ENCODE results near the gene LRRC53. TPM values are rescaled to one million over a fixed set of nuclear protein-coding genes. Genes with fewer than 3 reads are reported as not detected.

The LRRC53 gene
- total and polyA plus RNA-seq, 8 donors = not detected

DNA sequence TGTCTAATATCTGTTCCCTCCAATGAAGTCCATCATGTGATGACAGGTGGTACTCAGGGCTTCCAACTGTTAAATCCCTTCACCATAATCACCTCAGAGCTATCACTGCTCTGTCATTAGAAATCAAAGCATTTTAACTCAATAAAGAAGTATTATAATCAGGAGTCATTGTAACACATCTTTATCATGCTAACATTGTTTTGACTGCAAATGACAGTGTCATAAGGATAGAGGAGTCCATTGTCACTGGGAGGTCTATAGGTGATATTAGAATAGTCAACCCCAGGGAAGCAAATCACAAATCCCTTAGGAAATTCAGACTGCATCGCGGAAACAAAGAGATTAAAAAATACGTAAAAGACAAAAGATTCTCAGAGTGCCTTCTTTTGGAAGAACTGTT lies 30.8 kb downstream of the LRRC53 start:
- WGBS, 5 donors = 70 to 91% (median 87%) methylated on average over 3 of the region's 3 CpGs
- no peak for DNase-seq
- no peaks in the 10 kb centered on the region for H3K9me3 ChIP-seq
- H3K36me3 ChIP-seq = no peaks in the 10 kb centered on the region
- intact Hi-C loops (cut with DNase I; ENCODE audit: low total_unique reads) = no loop called here
- H3K4me1 ChIP-seq = no peaks in the 10 kb centered on the region
- no peak for TF ChIP-seq EP300 (IDR thresholded peaks at IDR 0.05)
- TF ChIP-seq, protein P1, sequence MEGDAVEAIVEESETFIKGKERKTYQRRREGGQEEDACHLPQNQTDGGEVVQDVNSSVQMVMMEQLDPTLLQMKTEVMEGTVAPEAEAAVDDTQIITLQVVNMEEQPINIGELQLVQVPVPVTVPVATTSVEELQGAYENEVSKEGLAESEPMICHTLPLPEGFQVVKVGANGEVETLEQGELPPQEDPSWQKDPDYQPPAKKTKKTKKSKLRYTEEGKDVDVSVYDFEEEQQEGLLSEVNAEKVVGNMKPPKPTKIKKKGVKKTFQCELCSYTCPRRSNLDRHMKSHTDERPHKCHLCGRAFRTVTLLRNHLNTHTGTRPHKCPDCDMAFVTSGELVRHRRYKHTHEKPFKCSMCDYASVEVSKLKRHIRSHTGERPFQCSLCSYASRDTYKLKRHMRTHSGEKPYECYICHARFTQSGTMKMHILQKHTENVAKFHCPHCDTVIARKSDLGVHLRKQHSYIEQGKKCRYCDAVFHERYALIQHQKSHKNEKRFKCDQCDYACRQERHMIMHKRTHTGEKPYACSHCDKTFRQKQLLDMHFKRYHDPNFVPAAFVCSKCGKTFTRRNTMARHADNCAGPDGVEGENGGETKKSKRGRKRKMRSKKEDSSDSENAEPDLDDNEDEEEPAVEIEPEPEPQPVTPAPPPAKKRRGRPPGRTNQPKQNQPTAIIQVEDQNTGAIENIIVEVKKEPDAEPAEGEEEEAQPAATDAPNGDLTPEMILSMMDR (IDR thresholded peaks at IDR 0.05) = no peak
- no peak for TF ChIP-seq POLR2AphosphoS5 (IDR thresholded peaks at IDR 0.05)
- no peak for TF ChIP-seq POLR2A (IDR thresholded peaks at IDR 0.05)
- no peak overlapping the region for H3K27ac ChIP-seq
- no peaks in the 10 kb centered on the region for H3K27me3 ChIP-seq
- H3K4me3 ChIP-seq = no peak overlapping the region

DNA sequence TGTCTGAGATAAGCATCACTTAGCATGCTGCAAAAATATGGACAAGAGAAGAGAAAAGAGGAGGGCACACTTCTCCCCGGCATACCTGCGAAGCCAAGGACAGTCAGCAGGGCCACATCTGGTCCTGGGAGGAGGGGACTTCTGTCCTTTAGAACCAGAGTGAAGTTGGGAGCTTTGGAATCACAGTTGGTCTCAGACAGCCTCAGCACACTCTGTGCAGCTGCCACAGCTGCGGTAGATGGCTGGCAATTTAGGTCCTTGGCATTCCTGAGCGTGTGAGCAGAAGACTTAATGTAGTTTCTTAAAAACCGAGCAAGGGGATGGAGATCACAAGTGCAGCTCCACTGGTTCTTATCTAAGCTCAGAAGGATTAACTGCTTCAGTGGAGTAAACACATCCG lies 32.3 kb downstream of the LRRC53 start:
- intact Hi-C loops (cut with DNase I; ENCODE audit: low total_unique reads) = no loop called here

DNA sequence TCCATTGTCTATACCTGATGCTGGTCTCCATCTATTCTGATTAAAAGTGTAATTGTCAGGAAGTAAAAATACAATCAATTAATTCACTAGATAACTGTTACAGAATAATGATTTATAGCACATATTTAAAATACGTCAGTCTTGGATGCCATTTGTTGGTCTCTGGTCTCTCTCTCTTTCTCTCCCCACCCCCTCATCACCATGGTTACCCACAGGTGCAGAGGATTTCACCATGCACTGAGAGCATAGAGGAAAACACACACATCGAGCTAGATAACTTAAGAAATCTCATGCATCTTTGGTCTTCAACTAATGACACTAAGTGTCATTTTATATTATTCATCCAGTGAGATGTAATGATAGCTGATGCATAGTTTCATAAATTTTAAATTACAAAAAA lies 33.4 kb downstream of the LRRC53 start:
- Histone ChIP-seq H3K27me3 (no peaks in the 10 kb centered on the region), H3K4me3 (no peak overlapping the region), H3K9me3 (no peaks in the 10 kb centered on the region), H3K27ac (no peak overlapping the region), H3K36me3 (no peaks in the 10 kb centered on the region), H3K4me1 (no peaks in the 10 kb centered on the region)
- TF ChIP-seq, protein P1 (IDR thresholded peaks at IDR 0.05) = no peak
- no peak for TF ChIP-seq POLR2A (IDR thresholded peaks at IDR 0.05)
- no peak for TF ChIP-seq POLR2AphosphoS5 (IDR thresholded peaks at IDR 0.05)
- no peak for TF ChIP-seq EP300 (IDR thresholded peaks at IDR 0.05)
- DNase-seq = no peak
- 46 to 82% (median 57%) methylated on average over 2 of the region's 2 CpGs for WGBS, 5 donors
- intact Hi-C loops (cut with DNase I; ENCODE audit: low total_unique reads) = no loop called here

More for the DNA sequence above, 32.3 kb downstream of the LRRC53 start:
- Histone ChIP-seq H3K9me3 (no peaks in the 10 kb centered on the region), H3K27me3 (no peaks in the 10 kb centered on the region), H3K4me3 (no peak overlapping the region), H3K27ac (no peak overlapping the region), H3K4me1 (no peaks in the 10 kb centered on the region), H3K36me3 (no peaks in the 10 kb centered on the region)
- no peak for DNase-seq
- 55 to 80% (median 65%) methylated on average over 6 of the region's 6 CpGs for whole genome bisulfite sequencing, 5 donors
- TF ChIP-seq EP300 (IDR thresholded peaks at IDR 0.05) (no peak), POLR2A (IDR thresholded peaks at IDR 0.05) (no peak)
- TF ChIP-seq, protein P1 (IDR thresholded peaks at IDR 0.05) = no peak

DNA sequence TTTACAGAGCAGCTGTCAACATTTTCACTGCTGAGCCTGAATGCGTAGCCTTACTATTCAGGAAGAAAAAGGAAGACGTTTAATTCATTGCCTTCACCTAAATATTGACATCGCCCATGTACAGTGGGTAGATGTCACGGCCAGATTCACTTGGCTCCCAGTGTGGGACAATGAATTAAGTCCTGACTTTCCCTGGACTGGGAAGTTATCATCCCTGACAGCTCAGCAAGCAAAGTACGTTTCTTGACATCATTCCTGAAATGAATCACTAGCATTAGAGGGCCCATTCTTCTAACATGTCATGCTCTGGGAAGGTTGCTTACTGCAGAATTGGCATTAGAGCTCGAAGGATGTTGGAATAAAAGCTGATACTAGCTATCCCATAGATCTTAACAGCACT lies 37.8 kb downstream of the LRRC53 start:
- peak in 1 of 2 donors; percentile 18 for DNase-seq
- no peaks in the 10 kb centered on the region for H3K36me3 ChIP-seq
- no peak overlapping the region for H3K4me3 ChIP-seq
- TF ChIP-seq EP300 (IDR thresholded peaks at IDR 0.05) (no peak), POLR2A (IDR thresholded peaks at IDR 0.05) (no peak)
- TF ChIP-seq, protein P1 (IDR thresholded peaks at IDR 0.05) = no peak
- WGBS, 5 donors = 56 to 74% (median 66%) methylated on average over 6 of the region's 6 CpGs
- no peaks in the 10 kb centered on the region for H3K27me3 ChIP-seq
- peaks cover 0 to 7% (median 0%) of the 10 kb centered on the region in 4 donors for H3K4me1 ChIP-seq
- intact Hi-C loops (cut with DNase I; ENCODE audit: low total_unique reads) = no loop called here
- no peak overlapping the region for H3K27ac ChIP-seq
- H3K9me3 ChIP-seq = no peaks in the 10 kb centered on the region
